NCI-H187 treated with DMSO at 0.1 percent for 48 hours (cell line): ENCODE results near the gene RTN4R.

Experiments
- DNase-seq: peaks from one replicate; lab custom pipeline; 2025; lab: John Stamatoyannopoulos, UW

The RTN4R gene

DNA sequence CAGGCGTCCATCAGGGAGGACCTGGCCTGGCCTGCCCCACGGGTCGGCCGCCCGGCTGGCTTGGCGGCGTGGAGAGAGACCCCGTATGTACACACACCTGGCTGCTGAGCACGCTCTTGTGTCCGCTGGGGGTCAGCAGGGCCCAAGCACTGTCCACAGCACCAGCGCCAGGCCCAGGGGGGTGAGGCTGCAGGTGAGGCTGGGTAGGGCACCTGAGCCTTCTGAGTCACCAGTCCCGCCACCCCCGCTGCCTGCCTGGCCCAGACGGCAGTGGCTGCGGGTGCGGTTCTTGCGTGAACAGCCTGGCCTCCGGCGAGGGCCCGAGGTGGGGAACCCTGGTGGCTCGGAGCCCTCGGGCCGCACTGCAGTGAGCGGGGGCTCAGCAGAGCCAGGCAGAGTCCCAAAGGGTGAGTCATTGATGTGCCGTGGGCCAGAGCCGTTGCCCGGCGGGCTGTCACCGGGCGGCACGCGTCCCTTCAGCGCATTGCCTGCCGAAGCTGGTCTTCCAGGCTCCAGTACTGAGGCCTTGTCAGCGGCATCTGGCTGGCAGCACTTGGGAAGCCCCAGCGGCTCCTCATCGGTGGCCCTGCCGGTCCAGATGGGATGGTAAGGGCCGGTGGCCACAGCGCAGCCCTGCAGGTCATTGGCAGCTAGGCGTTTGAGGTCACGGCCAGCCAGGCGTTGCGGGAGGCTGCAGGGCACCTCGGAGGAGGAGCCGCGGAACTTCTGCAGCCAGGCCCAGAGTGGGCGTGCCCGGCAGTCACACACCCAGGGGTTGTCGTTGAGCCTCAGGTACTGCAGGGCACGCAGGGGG lies 26.3 kb downstream of the RTN4R start:
- DNase-seq, result no peak

DNA sequence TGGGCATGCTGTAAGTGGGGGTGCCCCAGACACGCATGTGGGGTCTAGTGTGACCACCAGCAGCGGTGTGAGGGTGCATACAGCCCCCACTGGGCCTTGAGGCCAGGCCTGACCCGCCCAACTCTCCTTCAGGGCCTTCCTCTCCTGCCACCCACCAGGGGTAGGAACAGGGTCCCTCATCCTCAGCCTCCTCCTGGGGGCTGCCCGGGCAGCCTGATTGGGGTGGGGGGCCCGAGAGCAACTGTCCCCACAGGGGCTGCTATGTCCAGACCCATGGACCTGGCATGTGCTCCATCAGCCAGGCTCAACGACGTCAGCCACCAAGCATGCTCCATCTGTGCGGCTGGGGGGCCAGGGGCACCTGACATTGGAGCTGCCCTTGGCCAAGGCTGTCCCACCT lies 27.2 kb downstream of the RTN4R start:
- no peak for DNase-seq

DNA sequence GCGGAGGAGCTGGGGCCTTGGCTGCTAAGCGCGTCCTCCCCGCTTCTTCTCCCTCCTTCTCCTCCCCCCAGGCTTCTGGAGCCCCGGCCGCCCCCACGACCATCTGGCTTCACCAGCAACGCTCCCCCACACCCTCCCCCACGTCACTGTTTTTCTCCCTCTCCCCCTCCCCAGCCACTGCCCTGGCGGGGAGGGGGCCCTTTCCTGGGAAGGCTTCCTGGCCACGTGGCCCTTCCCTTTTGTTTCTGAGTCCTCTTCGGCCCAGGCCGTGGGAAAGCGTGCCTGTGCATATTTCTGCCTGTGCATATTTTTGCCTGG lies 27.7 kb downstream of the RTN4R start:
- no peak for DNase-seq

DNA sequence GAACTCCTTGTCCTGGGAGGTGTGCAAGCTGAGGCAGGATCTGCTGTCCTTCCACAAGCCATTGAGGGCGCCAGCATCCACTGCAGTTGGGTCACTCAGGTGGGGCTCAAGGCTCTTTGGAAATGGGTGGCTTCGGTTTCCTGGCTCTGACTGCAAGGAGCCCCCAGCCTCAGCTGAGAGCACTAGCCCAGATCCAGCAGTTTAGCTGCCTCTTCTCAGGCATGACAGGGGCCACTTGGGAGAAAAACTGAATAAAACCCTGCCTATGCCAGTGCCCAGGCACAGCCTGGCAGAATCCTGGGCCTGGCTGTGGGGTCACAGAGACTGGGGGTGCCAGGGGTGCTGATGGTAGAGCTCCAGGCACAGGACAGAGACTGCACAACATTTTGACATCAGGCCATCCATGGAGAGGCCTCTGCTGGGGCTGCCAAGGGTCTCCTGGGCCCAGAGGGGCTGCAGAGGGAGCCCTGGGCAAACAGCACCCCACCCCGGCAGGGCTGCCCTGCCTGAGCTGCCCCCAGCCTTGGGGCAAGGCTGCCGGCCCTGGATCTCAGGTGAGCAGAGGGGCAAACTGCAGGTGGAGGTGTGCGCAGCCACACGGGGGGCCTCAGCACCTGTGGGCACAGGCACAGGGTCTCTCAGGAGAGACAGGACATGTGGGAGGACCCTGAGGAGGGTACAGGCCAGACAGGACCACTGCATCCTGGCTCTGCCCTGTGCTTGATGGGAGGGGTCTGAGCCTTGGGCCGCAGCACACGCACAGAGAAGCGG lies 28.3 kb downstream of the RTN4R start:
- no peak for DNase-seq

DNA sequence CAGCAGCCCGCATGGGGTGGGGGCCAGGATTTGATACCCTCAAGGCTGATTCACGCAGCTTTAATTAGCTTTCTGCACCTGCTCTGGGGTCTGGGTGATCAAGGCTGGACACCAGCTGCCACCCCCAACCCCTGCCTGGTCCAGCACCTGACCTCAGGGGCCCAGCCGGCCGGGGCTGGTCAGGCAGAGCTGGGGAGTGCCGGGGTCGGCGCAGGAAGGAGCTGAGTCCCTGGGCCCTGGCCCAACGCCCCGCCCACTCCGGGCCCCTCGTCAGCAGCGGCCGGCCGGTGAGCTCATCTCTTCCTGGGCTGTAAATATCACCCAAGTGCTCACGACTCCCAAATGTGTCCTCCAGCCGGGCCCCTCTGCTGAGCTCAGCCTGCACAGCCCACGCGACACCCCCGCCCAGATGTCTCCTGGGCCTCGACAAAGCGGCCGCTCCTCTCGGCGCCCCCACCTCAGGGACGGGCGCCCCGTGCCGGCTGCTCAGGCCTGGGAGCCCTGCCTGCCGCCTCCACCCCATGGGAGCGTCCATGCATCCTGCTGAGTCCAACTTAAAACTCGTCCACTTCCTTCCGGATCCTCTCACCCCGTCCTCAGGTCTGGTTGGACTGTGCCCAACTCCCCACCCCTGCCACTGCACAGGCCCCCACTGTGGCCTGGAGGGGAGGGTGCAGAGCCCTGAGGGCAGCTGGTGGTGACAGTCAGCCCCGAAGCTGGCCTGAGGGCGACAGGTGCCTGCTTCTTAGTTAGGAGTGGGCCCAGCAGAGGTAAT lies 29.0 kb downstream of the RTN4R start:
- DNase-seq, result no peak

DNA sequence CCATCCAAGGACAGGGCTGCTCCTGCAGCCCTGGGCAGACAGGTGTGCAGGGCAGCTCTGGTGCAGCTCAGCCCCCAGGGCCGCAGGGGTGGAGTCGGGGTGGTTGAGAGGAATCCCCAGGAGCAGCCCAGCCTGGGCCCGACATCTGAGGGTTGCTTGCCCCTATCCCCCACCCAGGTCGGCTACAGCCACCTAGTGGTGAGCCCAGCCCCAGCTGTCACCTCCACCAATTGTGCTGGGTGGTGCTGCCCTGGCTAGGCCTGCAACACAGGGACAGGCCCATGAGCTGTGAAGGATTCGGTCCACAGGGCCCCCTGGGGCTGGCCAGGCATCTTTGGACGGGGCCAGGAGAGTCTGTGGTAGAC lies 29.6 kb downstream of the RTN4R start:
- no peak for DNase-seq

DNA sequence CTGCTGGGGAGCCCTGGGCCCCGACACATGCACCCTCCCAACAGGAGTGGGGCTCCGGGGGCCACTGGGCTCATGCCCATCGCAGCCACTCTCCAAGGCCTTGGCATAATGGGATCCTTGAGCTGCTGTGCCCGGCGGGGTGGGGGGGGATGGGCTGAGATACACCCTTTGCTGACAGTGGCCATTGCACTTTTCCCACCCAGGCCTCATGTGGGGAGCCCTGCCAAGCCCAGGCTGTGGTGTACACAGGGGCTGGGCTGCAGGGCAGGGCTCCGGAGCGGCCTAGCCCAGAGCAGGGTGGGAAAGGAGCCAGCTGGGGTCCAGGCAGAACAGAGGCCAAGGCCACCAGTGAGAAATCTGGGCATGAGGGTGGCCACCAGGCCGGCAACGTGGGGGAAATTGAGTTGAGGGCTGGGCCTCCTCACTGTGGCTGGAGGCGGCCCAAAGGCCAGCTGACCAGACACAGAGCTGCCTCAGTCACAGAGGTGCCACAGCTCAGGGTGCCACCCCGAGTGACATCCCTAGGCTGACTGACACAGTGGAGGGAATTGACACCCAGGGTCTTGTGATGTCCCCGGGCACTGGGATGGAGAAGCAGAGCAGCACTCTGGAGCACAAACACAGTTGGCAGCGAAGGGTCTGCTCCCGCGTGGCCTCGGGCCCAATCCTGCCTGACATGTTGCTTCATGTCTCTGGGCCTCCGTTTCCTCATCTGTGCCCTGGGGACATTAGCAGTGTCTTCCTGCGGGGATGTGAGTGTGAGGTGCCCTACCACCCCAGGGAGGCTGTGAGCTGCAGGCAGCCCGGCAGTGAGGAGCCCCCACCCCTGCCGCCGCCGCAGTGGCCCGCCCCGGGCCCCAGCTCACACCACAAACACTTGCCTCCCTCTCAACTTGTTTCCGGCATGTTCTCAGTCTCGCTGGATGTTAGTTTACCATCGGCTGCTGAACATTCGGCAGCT lies 30.4 kb downstream of the RTN4R start:
- no peak for DNase-seq

DNA sequence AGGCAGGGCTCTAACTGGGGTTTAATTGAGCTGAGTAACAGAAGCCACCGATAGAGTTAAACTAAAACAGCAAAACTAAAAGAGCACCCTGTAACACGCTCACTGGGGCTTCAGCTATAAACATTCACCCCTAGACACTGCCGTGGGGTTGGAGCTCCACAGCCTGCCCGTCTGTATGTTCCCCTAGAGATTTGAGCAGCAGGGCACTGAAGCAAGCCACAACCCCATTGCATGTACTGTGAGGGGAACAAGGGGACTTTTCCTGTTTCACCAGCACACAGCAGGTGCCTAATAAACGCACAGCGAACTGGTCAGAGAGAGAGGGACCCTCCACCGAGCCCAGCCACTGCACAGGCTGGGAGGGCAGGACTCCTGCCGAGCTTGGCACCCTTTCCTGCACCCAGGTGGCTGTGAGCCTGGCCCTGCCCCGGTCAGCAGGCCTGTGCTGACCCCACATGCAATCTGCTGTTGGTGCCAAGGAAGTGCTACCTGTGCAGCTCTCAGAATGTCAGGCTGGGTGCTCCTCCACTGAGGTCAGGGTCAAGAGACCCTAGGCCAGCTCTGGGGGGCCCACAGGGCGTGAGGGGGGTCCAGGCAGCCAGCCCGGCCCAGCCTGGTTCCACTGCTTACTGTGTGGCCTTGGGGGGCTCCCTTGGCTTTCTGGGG lies 31.9 kb downstream of the RTN4R start:
- no peak for DNase-seq

DNA sequence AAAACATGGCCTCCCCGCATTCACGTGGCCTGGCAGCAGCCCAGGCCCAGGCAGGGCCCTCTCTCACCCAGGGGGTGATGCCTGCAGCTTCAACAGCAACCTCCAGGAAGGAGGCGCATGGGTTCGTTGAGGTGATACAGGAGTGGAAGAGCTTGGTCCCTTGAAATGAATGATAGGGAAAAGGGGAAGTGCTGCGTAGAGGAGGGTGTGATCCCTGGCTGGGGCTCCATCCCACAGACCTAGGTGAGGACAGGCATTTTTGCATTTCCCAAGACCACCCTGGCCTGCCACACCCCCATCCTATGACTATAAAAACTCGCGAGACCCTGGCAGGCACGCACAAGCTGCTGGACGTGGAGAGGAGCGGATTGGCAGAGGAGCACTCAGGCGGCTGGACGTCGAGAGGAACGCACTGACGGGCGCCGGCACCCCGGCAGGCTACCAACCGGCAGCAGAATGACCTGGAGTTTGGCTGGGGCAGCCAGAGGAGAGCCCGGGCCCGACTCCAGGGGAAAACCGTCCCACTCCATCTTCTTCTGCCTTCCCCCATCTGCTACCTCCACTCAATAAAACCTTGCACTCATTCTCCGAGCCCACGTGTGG lies 32.6 kb downstream of the RTN4R start:
- no peak for DNase-seq

DNA sequence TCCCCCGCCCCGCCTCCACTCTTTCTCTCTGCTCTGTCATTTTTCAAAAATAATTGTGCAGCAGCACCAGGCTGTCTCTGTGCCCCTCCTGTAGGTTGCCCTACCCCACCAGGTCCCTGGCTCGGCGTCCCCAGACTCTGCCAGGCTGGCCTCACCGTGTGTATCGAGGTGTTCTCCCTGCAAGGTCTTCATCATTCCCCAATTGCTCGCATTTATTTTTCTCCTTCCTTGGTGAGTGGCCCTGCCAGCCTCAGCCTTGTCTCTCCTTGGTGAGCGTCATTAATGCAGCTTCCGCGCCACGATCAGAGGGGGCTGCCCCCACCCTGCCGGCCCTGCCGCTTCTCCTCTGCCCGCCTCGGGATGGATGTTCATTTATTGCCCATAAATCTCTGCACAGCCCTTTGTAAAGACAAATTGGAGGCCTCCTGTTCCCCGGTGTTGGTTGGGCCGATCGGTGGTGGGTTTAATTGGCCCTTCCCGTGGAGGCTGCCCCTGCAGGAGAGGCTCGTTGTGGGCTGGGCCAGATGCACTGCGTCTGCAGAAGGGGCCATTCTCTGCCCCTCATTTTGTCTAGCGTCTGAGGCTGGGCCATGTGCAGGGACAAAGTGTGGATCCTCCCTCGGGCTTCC lies 33.2 kb downstream of the RTN4R start:
- DNase-seq, result no peak

DNA sequence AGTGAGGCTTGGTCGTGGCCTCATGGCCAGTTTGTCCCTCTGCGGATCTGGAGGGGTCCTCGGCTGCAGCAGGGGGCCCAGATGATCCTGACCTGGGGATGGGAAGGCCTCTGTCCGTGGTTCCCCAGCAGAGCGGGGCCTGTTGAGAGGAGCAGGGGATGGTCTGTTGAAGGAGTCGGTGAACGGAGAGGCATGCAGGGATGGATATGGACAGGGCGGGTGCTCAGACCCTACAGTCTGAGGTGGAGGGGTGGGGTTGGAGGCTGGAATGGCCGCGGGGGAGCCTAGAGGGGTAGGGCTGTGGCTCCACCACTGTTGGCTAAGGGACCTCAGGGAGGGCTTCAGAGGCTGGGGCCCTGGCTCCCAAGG lies 33.8 kb downstream of the RTN4R start:
- no peak for DNase-seq

DNA sequence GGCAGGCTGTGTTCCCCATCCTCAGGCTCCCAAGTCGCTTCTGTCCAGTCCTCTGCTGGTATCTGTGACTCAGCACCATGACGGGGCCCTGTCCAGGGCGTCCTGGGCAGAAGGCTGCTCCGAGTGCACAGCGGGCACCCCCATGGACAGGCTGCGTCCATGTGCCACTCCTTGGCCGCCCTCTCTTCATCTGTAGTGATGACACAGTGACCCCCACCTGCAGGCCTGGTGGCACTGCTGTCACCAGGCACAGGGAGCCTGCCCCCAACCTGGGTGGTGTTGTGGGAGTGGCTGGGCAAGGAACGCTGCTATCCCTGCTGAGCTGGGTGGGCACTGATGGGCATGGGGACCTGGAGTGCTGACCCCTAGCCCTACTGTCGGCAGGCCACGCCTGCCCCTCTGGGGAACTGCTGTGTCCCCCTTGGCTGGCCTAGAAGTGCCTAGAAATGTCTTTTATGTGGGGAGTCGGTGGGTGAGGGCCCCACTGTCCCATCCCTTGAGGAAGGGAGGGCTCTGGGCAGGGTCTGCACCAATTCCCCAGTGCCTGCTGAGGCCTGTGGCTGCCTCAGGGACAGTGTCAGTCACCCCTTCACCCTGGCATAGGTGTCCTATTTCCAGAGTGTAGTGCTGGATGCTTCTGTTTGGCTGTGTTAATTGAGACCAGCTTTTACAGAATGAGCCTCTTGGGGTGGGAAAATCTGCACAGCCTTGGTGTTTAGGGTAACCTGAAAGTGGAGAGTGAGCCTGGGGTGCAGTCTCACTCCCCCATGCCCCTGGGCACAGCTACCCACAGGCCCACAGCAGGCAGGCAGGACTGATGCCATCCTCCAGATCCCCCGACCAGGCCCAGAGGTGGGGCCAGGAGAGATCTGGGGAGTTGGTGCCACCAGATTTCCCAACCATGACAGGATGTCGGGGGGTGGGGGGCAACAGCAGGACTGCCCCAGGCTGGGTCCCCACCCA lies 34.5 kb downstream of the RTN4R start:
- DNase-seq, result no peak

DNA sequence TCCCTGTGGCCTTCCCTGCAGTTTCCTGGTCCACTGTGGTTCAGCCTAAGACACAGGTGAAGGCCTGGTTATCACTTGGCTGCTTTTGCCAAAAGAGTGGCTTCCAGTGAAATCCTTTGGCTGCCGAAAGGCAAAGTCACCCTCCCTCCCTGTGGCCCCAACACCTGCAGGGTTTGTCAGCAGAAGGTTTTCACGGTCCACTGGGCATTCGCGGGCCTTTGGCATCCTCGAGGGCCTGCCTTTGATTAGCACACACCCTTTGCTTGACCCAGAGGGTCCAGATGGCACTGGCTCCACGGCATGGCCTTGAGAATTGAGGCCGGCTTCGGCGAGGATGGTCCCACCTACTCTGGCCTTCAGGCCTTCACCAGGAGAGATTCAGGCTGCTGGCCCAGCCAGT lies 35.3 kb downstream of the RTN4R start:
- DNase-seq, result no peak

DNA sequence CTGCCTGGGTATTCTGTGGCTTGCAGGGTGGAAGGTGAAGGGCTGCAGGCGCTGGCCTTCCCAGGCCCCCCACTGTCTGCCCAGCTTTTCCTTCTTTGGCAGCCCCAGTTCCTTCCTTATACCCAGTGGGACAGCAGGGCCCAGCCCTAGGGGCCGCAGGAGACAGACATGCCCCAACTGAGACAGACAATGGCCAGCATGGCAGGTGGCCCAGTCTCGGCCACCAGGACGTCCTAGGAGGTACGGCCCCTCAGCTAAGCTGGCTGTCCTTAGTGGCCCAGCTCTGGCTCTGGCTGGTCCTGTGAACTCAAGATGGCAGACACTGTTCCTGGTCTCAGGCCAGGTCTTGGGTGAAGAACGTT lies 35.9 kb downstream of the RTN4R start:
- DNase-seq, result no peak

DNA sequence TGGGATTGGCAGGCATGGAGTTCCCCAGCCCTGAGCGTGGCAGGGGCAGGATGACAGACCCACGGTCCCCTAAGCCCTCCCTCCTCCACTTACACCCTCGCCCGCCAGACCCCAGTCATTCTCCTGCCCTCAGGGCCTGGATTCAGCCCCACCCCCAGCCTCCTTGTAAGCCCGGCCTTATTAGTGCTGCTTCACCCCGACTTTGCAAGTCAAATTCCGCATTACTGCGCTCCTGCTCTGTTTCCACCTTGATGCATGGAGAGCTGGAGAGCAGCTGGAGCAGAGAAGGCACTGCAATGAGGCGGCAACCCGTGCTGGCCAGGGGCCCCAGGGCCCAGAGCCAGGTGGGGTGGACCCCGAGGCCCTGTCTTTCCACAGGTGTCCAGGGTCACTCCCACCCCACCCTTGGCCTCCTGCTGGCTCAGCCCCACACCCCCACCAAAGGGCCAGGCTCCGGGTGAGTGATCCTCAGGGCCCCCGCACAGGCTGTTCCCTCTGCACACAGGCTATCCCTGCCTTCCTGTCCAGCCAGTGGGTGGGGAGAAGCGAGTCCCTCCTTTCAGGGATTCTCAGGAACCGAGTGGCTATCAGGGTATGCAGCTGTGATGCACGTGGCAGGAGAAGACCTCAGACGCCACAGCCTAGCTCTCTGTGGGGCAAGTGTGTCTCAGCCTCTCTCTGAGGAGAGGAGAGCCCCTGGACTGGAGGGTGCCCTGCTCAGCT lies 36.4 kb downstream of the RTN4R start:
- DNase-seq, result no peak

DNA sequence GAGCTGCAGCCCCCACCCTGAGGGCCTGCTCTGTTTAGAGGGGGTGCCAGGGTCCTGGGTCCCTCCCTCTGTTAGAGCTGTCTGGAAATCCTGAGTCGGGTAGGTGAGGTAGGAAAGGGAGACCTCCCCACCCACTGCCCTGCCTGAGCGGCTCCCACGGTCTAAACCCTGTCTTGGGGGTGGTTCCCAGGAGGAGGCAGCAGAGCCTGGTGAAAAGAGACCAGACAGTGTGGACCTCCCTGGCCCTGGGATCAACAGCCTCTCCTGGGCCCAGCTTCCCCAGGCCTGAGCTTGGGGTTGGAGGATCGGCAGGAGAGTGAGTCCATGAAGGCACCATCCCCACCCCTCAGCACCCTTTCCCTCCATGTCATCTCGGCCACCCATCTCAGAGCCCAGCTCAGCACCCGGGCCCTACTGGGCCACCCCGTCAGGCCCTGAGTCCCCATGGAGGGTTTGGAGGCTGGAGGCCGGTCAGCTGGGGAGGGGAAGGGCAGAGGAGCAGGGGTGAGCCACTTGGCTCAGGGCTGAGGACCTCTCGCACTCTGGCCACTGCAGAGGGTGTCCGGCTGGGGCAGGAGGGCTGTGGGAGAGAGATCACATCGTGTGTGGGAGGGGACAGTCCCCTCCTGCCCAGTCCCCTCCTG lies 37.2 kb downstream of the RTN4R start:
- DNase-seq, result no peak

DNA sequence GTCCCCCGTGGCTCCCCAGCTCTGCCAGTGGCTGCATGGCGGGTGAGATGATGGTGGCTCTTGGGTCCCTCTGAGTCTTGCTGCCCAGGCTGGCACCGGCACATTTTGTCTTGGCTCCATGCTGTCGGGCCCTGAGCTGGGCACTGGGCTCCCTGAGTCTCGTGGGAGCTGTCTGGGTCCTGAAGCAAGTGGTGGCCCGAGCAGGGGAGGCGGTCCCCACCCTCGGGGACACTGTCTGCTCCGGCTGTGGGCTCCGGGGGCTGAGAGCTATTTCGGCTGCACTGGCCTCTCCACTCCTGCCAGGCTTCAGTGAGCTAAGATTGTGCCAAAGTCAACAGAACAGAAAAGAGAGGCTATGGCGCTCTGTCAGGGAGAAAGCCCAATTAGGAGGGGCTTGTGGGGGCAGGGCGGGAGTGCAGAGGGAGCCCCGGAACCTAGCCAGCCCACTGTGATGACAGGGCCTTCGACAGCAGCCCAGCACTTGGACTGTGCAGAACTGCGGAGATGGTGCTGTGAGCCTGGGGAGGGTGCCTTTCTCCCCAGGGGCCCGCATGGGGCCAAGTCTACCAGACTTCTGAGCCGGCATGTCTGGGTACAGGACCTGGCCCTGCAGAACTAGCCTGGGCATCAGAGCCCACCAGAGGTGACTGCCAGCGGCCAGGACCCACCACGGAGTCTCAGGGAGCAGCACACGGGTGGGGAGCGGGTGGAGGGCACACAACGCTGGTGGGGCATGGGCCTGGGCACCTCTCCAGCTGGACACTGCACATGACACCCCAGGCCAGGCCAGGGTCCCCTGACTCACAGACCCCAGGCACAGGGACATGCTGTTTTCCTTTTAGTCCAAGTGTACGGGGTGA lies 38.0 kb downstream of the RTN4R start:
- DNase-seq, result no peak
